IMR-90 (cell line): ENCODE results near the gene GPR158. TPM values are rescaled to one million over a fixed set of nuclear protein-coding genes. Genes with fewer than 3 reads are reported as not detected.

ENCODE experiments used
- ATAC-seq: fragments of 200-7000 bp; cut with Tn5 transposase; 2 replicates; pipeline ENCODE4 v1.9.1; 2020; ENCODE audit warnings: low read depth, mild to moderate bottlenecking, moderate library complexity
- BruUV-seq: library from RNA; stranded (reverse); fragments of 400-500 nt; replicated peaks from 2 replicates; lab custom pipeline; 2021; lab: Mats Ljungman, UMichigan
- CTCF ChIA-PET: fragments of 300-600 bp; formaldehyde crosslinking; extraction: SDS; loops from one replicate; lab custom pipeline; 2021; ENCODE audit warnings: antibody characterized with exemption; lab: Yijun Ruan, JAX
- POLR2A ChIA-PET: fragments of 300-600 bp; sonication (Branson Sonifier 250); formaldehyde crosslinking; loops from one replicate; lab custom pipeline; 2022; ENCODE audit warnings: antibody characterized with exemption; ENCODE audit not compliant: unreplicated experiment; lab: Charles Lee
- DNase-seq: peaks from one replicate; pipeline ENCODE4 v3.0.0; 2013
- H2AFZ ChIP-seq: replicated peaks from 2 replicates; pipeline ENCODE3; 2013; ENCODE audit warnings: low read length, mild to moderate bottlenecking; ENCODE audit not compliant: poor library complexity
- H2AK5ac ChIP-seq: 2 replicates; pipeline ENCODE4 v1.6.1; 2013; ENCODE audit warnings: low read depth, low read length, inconsistent platforms
- H2AK9ac ChIP-seq: replicated peaks from 2 replicates; pipeline ENCODE3; 2013; ENCODE audit warnings: mild to moderate bottlenecking, low read depth, low read length, moderate library complexity; ENCODE audit not compliant: poor library complexity
- H2BK120ac ChIP-seq: 2 replicates; pipeline ENCODE4 v1.6.1; 2013; ENCODE audit warnings: low read depth, low read length, inconsistent platforms
- H2BK15ac ChIP-seq: 3 replicates; pipeline ENCODE4 v1.6.1; 2013; ENCODE audit warnings: low read depth, low read length, inconsistent platforms
- H2BK20ac ChIP-seq: 2 replicates; pipeline ENCODE4 v1.6.1; 2013; ENCODE audit warnings: low read depth, mild to moderate bottlenecking, inconsistent platforms, low read length, moderate library complexity
- H2BK5ac ChIP-seq: 2 replicates; pipeline ENCODE4 v1.6.1; 2013; ENCODE audit warnings: mild to moderate bottlenecking, low read depth, low read length, inconsistent platforms; ENCODE audit not compliant: poor library complexity, severe bottlenecking
- H3K14ac ChIP-seq: replicated peaks from 2 replicates; pipeline ENCODE4 v1.6.1; 2013; ENCODE audit warnings: low read depth, low read length, inconsistent platforms
- H3K18ac ChIP-seq: 2 replicates; pipeline ENCODE4 v1.6.1; 2013; ENCODE audit warnings: low read depth, low read length, control low read depth
- H3K23ac ChIP-seq: 2 replicates; pipeline ENCODE4 v1.6.1; 2013; ENCODE audit warnings: low read depth, low read length, inconsistent platforms
- H3K27ac ChIP-seq: 2 replicates; pipeline ENCODE4 v1.5.1; 2013; ENCODE audit warnings: mild to moderate bottlenecking, control low read depth, low read length; ENCODE audit not compliant: insufficient read depth
- H3K27me3 ChIP-seq: 2 replicates; pipeline ENCODE4 v1.6.1; 2013; ENCODE audit warnings: low read length; ENCODE audit not compliant: control insufficient read depth, insufficient read depth
- H3K36me3 ChIP-seq: 2 replicates; pipeline ENCODE4 v1.6.1; 2013; ENCODE audit warnings: low read length, mixed read lengths; ENCODE audit not compliant: control insufficient read depth, insufficient read depth
- H3K4ac ChIP-seq: 2 replicates; pipeline ENCODE4 v1.6.1; 2013; ENCODE audit warnings: low read depth, low read length, inconsistent platforms
- H3K4me1 ChIP-seq: 2 replicates; pipeline ENCODE4 v1.6.1; 2013; ENCODE audit warnings: low read length, mixed read lengths; ENCODE audit not compliant: control insufficient read depth, insufficient read depth
- H3K4me2 ChIP-seq: 2 replicates; pipeline ENCODE4 v1.6.1; 2013; ENCODE audit warnings: low read depth, mild to moderate bottlenecking, control low read depth, low read length, moderate library complexity
- H3K4me3 ChIP-seq: 2 replicates; pipeline ENCODE4 v1.5.1; 2013; ENCODE audit warnings: low read depth, mild to moderate bottlenecking, control low read depth, low read length, moderate library complexity; ENCODE audit not compliant: insufficient read depth
- H3K56ac ChIP-seq: 2 replicates; pipeline ENCODE4 v1.6.1; 2013; ENCODE audit warnings: low read length, inconsistent platforms; ENCODE audit not compliant: insufficient read depth; ENCODE audit errors: extremely low read depth
- H3K79me1 ChIP-seq, 2 experiments: 2 replicates each; pipeline ENCODE4 v1.6.1; 2013; ENCODE audit warnings: low read length in 2 of 2, inconsistent platforms in 1 of 2, low read depth in 1 of 2
- H3K9ac ChIP-seq: 2 replicates; pipeline ENCODE4 v1.6.1; 2013; ENCODE audit warnings: low read depth, low read length, control low read depth
- H3K9me1 ChIP-seq: 2 replicates; pipeline ENCODE4 v1.6.1; 2013; ENCODE audit warnings: low read length, inconsistent platforms; ENCODE audit not compliant: insufficient read depth
- H3K9me3 ChIP-seq: 2 replicates; pipeline ENCODE4 v1.6.1; 2013; ENCODE audit warnings: low read length; ENCODE audit not compliant: control insufficient read depth, insufficient read depth
- H4K20me1 ChIP-seq: 2 replicates; pipeline ENCODE4 v1.6.1; 2013; ENCODE audit warnings: low read length, inconsistent platforms; ENCODE audit not compliant: insufficient read depth
- H4K5ac ChIP-seq: 2 replicates; pipeline ENCODE4 v1.6.1; 2013; ENCODE audit warnings: mild to moderate bottlenecking, low read depth, low read length, control low read depth
- H4K8ac ChIP-seq, 2 experiments: 2 replicates each; pipeline ENCODE4 v1.6.1; 2013; ENCODE audit warnings: low read depth in 2 of 2, low read length in 2 of 2, control low read depth in 1 of 2, inconsistent platforms in 1 of 2
- H4K91ac ChIP-seq: 2 replicates; pipeline ENCODE4 v1.6.1; 2013; ENCODE audit warnings: low read depth, low read length, inconsistent platforms; ENCODE audit not compliant: insufficient read depth
- CTCF ChIP-seq: conservative IDR thresholded peaks from 2 replicates; pipeline ENCODE4 v1.5.1; 2012; ENCODE audit warnings: mild to moderate bottlenecking, low read depth, low read length, improper control_type of control experiment
- FOS ChIP-seq: fragments of 150-350 bp; IDR thresholded peaks from 2 replicates; pipeline ENCODE4 v1.6.1; 2016; ENCODE audit warnings: low read depth, low read length
- MAZ ChIP-seq: IDR thresholded peaks from 2 replicates; pipeline ENCODE4 v1.6.1; 2012; ENCODE audit warnings: low read depth, mild to moderate bottlenecking, low read length, improper control_type of control experiment, moderate library complexity, borderline replicate concordance
- NFE2L2 ChIP-seq: fragments of 150-350 bp; IDR thresholded peaks from 2 replicates; pipeline ENCODE4 v1.6.1; 2016; ENCODE audit warnings: low read depth, mild to moderate bottlenecking, low read length
- RAD21 ChIP-seq: IDR thresholded peaks from 2 replicates; pipeline ENCODE4 v1.6.1; 2012; ENCODE audit warnings: low read length, improper control_type of control experiment
- RCOR1 ChIP-seq: IDR thresholded peaks from 2 replicates; pipeline ENCODE4 v1.6.1; 2012; ENCODE audit warnings: mild to moderate bottlenecking, low read length, improper control_type of control experiment; ENCODE audit not compliant: insufficient replicate concordance
- RFX5 ChIP-seq: IDR thresholded peaks from 2 replicates; pipeline ENCODE4 v1.8.0; 2012; ENCODE audit warnings: low read depth, mild to moderate bottlenecking, low read length, moderate library complexity
- WGBS, 2 experiments: methylation state at CpG; one replicate each; pipeline versions ENCODE4 v1.1.5 to v1.1.7; 2013; ENCODE audit warnings: missing lambda C conversion rate in 2 of 2; ENCODE audit not compliant: insufficient read length in 1 of 2; ENCODE audit errors: extremely low coverage in 2 of 2; 5-methylcytosine and 5-hydroxymethylcytosine counted together
- dilution Hi-C: fragments of 300-500 bp; cut with HindIII; formaldehyde crosslinking; loops from one replicate; pipeline ENCODE4 v1.14.3; 2018; ENCODE audit warnings: low sequenced_read_pairs; ENCODE audit not compliant: unreplicated experiment
- in situ Hi-C: fragments of 300-500 bp; cut with MboI; formaldehyde crosslinking; loops from 3 replicates; pipeline ENCODE4 v1.14.3; 2019; ENCODE audit warnings: low sequenced_read_pairs, inconsistent platforms, mixed read lengths
- intact Hi-C: fragments of 100-400 bp; cut with micrococcal nuclease; formaldehyde crosslinking; loops from 2 replicates; pipeline ENCODE4 v1.10.0; 2022
- polyA plus RNA-seq, 3 experiments: library from polyadenylated mRNA; depleted of rRNA; stranded (reverse); fragments of >200 nt; gene quantifications; 2 replicates each; pipeline ENCODE4 v1.2.3, GENCODE V29; 2012; ENCODE audit warnings: low replicate concordance in 1 of 3
- total RNA-seq: library from RNA; depleted of rRNA; stranded (reverse); fragments of >200 nt; gene quantifications from 2 replicates; pipeline ENCODE4 v1.2.3, GENCODE V29; 2012

Gene GPR158
- total and polyA plus RNA-seq, 2 of the 4 experiments (the other 2 are of a cell fraction), result not detected

- in situ Hi-C loops, result no loop called here
- Histone ChIP-seq H4K5ac (no peak overlapping the region), H4K20me1 (no peaks in the 10 kb centered on the region), H2BK120ac (no peak overlapping the region), H4K8ac (no peak overlapping the region), H3K27me3 (no peaks in the 10 kb centered on the region), H2AK5ac (no peak overlapping the region), H2BK20ac (no peak overlapping the region), H3K27ac (no peak overlapping the region), H2AK9ac (no peak overlapping the region), H3K4me1 (no peaks in the 10 kb centered on the region), H3K79me1 (no peaks in the 10 kb centered on the region), H3K4ac (no peak overlapping the region), H3K9me1 (no peaks in the 10 kb centered on the region), H3K36me3 (no peaks in the 10 kb centered on the region), H3K23ac (no peak overlapping the region), H3K4me3 (no peak overlapping the region), H3K56ac (no peak overlapping the region), H2BK15ac (no peak overlapping the region), H2AFZ (no peak overlapping the region), H2BK5ac (no peak overlapping the region), H3K14ac (no peak overlapping the region), H3K9me3 (peaks cover 23% of the 10 kb centered on the region), H4K91ac (no peak overlapping the region), H3K4me2 (no peak overlapping the region), H3K18ac (no peak overlapping the region), H3K9ac (no peak overlapping the region)
- CTCF ChIA-PET, result no interaction called here
- POLR2A ChIA-PET, result no interaction called here
- no CpG with 5 or more reads among the region's 3 CpGs for WGBS, 2 experiments
- ATAC-seq (no peak), DNase-seq (no peak)
- TF ChIP-seq CTCF (no peak), RAD21 (no peak), RCOR1 (no peak), FOS (no peak), MAZ (no peak), RFX5 (no peak), NFE2L2 (no peak)
- dilution Hi-C loops, result no loop called here
- intact Hi-C loops, result no loop called here
- no TSS peak for BruUV-seq
These were observed 217.3 kb downstream of the GPR158 start for GRCh38 chr10:25392132-25392531.
